Stimulated activated CD4-positive, alpha-beta T cell treated with anti-CD3 and anti-CD28 coated beads, Interleukin-15, amount 100 ng/mL, for 24 hours (primary cell): ENCODE measurements around the gene ASGR1.
"Not testable (repeated sequence)": the region's sequence is repeated elsewhere in the genome, so short reads cannot be mapped to it uniquely, and the experiment has no call there.

ENCODE experiments used
- DNase-seq: peaks from one replicate; pipeline ENCODE4 v3.0.0-alpha.2; 2020

The ASGR1 gene

DNA sequence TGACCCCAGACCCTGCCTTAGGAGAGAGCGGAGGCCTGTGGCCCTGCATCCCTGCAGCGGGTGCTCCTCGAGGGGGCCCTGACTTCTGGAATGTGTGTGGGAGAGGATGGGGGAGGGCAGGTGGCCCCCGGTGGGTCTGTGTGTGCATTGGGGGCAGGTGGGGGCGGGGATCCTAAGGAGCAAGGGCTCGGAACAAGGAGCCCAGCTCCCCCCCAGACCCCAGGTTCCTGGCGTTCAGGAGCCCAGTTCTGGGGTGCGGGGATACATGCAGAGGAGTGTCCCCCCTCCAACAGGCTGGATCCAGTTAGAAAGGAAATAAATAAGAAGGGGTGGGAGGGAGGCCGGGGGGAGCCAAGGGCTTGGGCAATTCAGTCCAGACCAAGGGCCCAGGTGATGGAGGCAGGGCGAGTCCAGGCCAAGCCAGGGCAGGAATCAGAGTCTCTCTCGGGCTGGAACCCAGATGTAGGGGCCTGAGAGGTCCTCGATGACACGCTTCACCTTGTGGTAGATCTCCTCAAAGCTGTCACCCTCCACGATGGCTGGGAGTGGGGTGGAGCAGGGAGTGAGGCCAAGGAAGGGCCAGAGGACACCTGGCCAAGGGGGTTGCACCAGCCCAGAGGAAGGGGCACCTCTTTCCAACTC, 11.2 kb upstream of the ASGR1 start:
- DNase-seq: no peak

DNA sequence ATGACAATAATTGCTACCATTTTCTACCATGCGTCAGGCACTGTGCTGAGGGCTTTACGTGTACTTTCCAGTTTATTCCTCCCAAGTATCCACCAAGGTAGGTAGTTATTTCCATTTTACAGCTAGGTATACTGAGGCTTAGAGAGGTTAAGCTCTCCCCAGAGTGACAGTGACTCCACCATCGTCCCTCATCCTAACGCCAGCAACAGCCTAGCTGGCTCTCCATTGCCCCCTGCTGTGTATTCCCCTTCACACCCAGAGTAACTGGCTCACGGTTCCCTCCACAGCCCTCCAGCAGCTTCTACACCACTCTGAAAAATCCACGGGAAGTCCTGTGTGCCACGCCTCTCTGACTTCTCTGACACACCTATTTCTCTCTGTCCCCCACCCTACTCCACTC, 7.1 kb upstream of the ASGR1 start:
- peak; percentile 15 for DNase-seq

DNA sequence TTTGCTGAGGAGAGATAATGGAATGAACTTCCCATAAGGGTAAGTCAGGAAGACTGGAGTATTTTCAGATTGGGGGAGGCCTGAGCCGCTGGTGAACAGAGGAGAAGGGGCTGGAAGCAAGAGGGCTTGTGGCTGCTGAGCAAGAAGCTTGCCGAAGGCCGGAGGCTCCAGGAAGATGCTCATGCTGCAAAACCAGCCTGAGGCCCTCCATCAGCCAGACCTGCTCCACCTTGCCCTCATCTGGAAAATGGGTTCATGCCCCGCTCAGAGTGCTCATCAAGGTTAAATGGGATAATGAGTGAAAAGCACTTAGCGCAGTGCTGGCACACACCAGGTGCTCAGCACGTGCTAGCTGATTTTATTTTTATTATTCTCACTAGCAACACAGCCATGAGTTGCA, 5.5 kb upstream of the ASGR1 start:
- DNase-seq: no peak

DNA sequence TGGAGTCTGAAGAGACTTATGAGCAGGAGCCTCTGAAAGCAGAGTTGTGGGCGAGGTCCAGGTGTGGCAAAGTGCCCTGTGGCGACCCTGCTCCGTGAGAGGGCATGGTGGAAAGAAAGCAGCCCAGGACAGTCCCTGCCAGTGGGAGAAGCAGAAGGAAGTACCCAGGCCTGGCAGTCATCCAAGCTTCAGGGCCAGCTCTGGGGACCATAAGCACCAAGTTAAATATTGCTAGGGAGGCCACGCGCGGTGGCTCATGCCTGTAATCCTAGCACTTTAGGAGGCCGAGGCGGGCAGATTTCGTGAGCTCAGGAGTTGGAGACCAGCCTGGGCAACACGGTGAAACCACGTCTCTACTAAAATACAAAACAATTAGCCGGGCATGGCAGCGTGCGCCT, 4.9 kb upstream of the ASGR1 start:
- DNase-seq: no peak

DNA sequence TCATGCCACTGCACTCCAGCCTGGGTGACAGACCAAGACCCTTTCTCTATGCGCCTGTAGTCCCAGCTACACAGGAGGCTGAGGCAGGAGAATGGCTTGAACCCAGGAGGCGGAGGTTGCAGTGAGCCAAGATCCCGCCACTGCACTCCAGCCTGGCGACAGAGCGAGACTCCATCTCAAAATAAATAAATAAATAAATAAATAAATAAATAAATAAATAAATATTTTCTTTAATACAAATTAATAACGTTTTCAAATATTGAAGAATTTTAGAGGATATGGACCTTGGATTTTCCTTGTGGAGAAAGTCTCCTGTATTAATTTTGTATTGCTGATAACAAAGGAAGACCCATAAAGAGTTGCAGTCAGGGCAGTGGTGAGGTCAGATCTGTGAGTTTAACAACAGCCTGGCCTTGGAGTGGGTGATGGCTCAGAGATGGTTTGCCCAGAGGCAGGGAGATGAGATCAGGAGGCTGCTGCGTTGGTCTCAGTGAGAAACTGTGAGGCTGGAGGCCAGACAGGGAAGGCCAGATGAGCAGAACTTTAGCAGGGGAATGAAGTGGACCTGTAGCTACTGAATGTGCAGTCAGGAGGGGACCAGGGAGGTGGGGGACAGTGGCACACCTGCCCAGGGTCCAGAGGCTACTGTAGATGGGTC, 4.4 kb upstream of the ASGR1 start:
- DNase-seq: no peak

DNA sequence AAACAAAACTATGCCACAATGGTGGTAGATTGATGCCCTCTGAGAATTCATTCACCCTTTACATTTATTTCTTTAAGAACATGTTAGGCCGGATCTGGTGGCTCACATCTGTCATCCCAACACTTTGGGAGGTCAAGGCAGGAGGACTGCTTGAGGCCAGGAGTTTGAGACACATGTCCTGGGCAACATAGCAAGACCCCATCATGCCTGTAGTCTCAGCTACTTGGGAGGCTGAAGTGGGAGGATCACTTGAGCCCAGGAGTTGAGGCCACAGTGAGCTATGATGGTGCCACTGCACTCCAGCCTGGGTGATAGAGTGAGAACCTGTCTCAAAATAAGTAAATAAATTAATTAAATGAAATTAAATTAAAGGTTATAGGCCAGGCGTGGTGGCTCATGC, 2.9 kb upstream of the ASGR1 start:
- not testable (repeated sequence) for DNase-seq

DNA sequence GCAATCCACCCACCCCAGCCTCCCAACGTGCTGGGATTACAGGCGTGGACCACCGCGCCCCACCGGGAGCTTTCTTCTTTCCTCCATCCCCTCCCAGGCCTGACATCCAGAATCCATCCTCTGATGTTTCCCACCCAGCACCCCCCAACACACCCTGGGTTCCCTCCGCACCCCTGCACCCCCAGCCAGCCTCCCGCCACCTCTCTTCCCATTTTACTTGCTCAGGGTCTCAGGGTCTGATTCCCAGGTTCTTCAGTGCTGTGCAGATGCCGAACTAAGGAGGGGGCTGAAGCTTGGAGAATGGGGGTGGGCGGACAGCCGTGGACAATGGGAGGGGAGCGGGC, 225 bp downstream of the ASGR1 start:
- DNase-seq: no peak

DNA sequence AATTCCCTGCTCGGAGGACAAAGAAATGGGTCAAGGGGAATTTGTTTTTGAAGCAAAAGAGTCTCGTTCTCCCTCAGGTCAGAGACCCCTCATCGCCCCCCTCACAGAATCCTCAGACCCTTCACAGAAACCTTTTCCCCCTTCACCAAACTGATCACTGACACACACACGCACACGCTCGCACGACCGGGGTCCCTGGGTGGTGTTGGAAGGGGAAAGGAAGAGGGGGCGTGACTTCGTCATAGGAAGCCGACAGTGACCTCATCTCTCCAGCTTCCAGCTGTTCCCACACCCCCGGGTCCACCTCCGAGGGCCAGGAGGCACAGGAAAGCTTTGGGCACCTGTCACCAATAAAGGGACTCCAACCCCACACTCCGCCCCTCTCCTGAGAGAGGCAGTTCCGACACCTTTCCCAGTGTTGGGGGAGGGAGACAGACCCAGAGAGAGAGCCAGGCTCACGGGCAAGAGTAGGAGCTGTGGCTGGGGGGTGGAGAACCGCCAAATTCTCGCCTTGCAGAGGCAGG, 1.2 kb downstream of the ASGR1 start:
- DNase-seq: no peak

DNA sequence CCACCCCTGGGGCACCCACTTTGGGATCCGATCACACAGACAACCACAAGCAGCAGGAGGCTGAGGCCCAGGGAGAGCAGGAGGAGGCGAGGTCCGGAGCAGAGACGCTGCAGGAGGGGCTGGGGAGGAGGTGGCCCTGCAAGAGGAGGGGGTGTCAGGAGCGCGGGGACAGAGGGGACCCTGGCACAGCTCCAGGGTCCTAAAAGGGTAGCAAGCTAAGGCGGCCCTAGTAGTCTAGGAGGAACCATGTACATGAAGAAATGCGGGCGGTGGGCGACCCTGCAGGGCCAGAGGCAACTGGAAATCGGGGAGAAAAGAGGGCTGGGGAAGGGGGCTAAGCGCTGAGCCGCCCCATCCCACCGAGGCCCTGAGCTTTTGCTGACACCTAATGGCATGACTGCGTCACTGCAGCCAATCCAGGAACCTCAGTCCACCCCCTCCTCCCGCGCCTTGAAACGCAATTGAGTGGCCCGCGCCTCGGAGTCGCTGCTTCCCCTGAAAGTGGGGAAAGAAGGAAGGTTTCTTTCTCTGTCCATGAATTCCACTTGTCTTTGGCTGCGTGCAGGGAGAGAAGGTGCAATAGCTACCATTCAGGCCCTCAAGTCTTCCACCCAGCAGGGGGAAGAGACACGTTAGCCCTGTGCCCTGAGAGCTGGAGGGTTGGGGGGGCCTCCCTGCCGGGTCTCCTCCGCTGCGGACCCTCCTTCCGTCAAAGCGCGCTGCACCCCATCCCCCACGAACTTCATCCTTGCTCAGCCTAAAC, 1.8 kb downstream of the ASGR1 start:
- peak; percentile 78 for DNase-seq

DNA sequence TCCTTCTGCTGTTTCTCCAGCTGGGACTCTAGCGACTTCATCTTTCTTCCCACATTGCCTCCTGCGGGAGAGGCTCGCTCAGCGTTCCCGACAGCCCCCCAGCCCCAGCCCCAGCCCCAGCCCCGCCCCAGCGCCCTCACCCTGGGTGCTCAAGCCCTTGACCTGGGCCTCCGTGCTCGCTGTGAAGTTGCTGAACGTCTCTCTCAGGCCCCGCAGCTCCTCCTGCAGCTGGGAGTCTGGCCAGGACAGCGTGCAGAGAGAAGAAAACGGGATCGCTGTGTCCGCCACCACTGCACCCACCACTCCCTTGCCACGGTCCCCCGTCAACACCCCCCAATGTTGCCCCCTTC, 2.4 kb downstream of the ASGR1 start:
- DNase-seq: no peak

DNA sequence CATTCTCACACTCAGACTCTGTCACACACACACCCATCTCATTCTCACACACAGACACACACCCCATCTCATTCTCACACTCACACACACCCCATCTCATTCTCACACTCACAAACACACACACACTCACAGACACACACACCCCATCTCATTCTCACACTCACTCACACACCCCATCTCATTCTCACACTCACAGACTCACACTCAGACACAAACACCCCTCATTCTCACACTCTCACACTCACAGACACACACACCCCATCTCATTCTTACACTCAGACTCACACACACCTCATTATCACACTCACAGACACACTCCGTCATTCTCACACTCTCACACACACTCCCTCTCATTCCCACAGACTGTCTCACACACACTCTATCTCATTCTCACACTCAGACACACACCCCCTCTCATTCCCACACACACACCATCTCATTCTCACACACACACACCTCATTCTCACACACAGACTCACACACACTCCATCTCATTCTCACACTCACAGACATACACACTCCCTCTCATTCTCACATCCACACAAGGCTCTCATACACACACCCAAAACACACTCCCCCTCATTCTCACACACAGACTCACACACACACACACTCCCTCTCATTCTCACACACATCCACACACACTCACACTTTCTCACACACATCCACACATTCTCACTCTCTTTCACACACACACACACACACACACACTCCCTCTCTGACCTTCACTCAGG, 2.9 kb downstream of the ASGR1 start:
- DNase-seq: no peak

DNA sequence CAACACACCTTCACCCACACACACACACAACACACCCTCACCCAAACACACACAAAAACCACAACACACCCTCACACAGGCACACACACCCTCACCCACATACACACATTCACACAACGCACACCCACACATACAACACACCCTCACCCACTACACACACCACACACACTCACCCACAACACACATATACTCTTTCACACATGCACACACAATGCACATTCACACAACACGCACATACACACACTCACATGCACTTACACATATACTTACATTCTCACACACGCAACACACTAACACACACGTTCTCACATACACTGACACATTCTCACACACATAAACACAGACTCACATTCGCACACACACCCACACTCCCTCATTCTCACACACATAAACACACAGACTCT, 3.8 kb downstream of the ASGR1 start:
- DNase-seq: no peak

DNA sequence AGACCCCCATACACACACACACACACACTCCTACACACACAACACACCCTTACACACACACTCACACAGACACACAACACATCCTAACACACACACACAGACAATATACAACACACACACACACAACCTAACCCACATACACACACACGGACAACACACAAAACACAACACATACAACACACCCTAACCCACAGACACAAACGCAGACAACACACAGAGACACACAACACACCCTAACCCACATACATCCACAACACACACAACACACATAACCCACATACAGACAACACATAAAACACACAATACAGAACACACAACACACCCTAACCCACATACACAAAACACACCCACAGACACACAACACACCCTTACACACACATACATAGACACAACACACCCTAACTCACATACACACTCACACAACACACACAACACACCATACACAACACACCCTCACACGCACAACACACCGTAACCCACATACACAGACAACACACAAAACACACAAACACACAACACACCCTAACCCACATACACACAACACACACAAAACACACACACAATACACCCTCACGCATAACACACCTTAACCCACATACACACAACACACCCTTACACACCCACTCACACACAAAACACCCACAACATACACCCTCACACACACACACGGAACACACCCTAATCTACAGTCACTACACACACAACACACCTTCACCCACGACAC, 4.4 kb downstream of the ASGR1 start:
- no peak for DNase-seq

DNA sequence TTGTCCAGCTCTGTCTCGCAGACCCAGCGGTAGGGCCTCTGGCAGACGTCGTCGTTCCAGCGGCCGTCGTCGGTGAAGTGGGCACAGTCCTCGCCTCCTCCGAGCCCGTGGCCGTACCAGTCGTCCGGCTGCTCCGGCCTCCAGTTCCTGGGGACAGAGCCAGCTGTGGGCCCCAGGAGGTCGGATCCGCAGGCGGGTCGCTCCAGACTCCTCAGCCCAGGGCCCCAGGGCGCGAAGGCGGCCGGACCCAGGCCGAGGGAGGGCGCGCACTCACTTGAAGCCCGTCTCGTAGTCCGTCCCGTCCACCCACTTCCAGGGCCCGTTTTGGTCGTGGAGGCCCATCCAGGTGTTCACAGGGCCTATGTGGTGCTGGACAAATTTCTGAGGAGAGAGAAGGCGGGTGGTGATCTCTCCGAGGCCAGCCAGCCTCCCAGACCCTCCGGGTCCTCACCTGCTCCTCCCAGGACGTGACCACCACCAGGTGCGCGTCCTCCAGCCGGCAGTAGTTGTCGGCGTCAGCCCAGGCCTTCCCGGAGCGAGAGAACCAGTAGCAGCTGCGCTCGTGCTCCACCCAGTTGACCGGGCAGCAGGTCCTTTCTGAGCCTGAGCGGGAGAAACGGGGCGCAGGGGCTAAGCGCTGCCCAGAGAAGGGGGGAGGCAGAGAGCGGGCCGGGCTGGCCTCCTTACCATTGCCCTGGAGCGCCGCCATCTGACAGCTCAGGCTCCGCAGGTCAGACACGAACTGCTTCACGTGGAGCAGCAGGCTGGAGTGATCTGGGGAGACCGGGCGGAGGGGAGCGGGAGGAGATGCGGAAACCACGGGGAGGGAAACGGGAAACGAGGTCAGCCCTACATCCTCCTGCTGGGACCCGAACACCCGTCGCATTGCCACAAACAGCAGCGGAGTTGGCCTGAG, 5.2 kb downstream of the ASGR1 start:
- DNase-seq: peak; percentile 68

DNA sequence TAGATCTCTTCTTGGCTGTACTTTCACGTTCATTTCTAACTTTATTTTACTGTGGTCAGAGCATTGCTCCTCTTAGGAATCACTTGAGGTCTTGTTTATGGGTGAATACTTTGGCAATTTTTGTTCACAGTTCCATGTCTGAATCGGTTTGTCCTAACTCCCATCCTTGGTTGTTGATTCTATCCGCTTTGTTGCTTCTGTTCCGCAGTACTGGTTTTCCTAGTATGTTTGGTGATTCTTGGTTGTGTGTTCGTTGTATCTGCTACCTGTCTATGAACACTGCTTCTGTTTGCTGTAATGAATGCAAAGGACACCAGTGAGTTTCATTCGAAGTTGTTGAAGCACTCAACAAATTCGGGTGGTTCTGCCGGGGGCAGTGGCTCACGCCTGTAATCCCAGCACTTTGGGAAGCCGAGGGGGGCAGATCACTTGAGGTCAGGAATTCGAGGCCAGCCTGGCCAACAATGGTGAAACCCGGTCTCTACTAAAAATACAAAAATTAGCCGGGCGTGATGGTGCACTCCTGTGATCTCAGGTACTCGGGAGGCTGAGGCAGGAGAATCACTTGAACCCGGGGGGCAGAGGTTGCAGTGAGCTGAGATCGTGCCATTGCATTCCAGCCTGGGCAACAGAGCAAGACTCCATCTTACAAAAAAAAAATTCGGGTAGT, 6.5 kb downstream of the ASGR1 start:
- not testable (repeated sequence) for DNase-seq

DNA sequence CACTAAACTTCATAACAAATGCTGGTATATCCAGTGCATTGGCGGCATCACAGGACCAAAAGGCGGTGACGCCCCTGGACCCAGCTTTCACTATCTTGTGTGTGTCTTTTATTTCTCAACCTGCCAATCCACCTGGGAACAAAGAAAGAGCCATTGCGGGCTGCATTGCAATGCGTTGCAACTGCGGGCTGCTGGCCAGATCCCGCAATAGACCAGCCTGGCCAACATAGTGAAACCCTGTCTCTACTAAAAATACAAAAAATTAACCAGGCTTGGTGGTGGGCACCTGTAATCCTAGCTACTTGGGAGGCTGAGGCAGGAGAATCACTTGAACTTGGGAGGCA, 9.6 kb downstream of the ASGR1 start:
- DNase-seq: not testable (repeated sequence)

DNA sequence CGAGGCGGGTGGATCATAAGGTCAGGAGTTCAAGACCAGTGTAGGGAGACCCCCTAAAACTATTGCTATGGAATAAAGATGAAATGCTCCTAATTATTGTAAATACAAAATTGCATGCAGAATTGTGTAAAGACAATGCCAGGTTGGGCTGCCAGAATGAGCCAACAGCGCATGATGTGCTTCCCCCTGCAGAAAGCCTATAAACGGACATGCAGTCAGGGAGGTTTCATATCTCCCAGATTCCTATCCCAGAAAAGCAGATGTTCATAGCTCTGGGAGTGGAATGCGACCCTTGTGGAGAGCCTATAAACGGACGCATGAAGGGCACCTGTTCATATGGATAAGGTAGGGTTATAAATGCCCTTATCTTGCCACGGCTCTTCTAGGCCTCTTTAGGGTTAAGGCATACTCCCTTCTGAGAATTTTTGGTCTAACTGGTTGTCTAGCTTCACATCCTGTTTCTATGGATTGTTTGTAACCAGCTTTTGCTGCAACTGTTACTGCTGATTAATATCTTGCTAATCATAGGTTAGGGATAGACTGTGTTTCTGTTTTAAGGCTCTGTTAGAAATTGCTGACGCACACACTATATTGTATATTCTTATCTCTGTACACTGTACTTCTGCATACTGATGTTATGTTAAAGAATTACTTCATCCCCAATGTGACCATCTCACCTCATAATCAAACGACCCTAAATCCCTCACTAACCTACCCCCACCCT, 10.2 kb downstream of the ASGR1 start:
- not testable (repeated sequence) for DNase-seq

DNA sequence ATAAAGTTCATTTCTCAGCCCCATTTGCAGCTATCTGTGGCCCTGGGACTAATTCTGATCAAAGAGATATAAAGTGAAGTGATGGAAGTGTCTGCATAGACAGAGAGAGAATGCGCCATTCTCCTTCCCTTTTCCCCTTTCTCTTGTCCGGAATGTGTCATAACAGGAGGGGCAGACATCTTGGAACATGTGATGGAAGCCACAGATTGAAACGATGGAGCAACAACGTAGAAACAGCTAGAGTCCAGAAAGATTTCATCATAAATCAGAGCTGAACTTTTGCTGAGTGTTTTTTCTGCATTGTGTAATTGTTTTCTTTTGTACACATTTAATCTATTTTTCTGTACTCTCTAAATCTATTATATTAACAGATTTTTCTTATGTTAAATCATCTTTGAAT, 11.3 kb downstream of the ASGR1 start:
- DNase-seq: no peak

DNA sequence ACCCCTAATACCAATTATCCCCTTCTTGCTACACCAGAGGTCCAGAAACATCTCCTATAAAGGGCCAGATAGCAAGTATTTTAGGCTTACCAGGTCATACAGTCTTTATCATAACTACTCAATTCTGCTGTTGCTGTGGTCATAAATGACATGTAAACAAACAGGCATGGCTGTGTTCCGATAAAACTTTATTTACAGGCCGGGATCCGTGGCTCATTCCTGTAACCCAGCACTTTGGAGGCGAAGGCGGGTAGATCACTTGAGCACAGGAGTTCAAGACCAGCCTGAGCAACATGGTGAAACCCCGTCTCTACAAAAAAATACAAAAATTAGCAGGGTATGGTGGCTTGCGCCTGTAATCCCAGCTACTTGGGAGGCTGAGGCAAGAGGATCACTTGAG, 12.3 kb downstream of the ASGR1 start:
- DNase-seq: no peak

DNA sequence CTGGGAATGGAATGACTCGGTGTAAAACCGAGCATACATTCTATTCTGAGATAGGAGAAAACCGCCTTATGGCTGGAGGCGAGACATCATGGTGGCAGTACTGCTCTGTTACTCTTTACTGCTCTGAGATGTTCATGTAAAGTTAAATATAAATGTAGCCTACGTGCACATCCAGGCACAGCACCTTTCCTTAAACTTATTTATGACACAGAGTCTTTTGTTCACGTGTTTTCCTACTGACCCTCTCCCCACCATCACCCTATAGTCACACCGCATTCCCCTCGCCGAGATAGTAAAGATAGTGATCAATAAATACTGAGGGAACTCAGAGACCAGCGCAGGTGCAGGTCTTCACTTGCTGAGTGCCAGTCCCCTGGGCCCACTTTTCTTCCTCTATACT, 19.6 kb downstream of the ASGR1 start:
- DNase-seq: not testable (repeated sequence)

DNA sequence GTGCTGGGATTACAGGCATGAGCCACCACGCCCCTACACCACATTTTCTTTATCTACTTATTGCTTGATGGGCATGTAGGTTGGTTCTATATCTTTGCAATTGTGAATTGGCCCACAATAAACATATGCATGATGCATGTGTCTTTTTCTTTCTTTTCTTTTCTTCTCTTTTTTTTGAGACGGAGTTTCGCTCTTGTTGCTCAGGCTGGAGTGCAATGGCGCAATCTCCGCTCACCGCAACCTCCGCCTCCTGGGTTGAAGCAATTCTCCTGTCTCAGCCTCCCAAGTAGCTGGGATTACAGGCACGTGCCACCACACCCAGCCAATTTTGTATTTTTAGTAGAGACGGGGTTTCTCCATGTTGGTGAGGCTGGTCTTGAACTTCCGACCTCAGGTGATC, 20.7 kb downstream of the ASGR1 start:
- not testable (repeated sequence) for DNase-seq
